ENCODE data around the gene CNTN1.

The CNTN1 gene

DNA sequence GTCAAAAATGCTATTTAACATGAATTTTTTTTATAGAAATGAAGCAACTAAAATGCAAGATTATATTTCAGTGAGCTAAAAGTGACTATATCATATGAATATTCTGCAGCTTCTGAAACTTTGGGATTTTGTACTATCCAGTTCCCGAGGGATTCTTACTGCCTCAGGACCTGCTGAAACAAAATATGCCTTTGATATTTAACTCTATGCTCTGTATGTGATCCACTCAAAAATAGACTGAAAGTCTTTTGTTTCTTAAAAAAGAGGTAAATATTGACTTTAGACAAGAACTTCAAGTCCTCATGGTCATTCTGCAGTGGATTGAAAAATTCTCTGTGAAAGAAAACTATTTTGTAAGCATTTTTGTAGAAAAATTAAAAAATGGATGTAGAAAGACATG lies 22.4 kb downstream of the CNTN1 start:
- TF ChIP-seq, protein P1, sequence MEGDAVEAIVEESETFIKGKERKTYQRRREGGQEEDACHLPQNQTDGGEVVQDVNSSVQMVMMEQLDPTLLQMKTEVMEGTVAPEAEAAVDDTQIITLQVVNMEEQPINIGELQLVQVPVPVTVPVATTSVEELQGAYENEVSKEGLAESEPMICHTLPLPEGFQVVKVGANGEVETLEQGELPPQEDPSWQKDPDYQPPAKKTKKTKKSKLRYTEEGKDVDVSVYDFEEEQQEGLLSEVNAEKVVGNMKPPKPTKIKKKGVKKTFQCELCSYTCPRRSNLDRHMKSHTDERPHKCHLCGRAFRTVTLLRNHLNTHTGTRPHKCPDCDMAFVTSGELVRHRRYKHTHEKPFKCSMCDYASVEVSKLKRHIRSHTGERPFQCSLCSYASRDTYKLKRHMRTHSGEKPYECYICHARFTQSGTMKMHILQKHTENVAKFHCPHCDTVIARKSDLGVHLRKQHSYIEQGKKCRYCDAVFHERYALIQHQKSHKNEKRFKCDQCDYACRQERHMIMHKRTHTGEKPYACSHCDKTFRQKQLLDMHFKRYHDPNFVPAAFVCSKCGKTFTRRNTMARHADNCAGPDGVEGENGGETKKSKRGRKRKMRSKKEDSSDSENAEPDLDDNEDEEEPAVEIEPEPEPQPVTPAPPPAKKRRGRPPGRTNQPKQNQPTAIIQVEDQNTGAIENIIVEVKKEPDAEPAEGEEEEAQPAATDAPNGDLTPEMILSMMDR (IDR thresholded peaks at IDR 0.05; ENCODE audit: low read depth, low read length, missing control alignments): no peak
- no peak overlapping the region for H3K4me3 ChIP-seq (ENCODE audit: low read depth, low read length)
- no peak for DNase-seq (ENCODE audit: low read depth)
- in situ Hi-C loops (cut with HindIII; ENCODE audit: low sequenced_read_pairs): no loop called here

DNA sequence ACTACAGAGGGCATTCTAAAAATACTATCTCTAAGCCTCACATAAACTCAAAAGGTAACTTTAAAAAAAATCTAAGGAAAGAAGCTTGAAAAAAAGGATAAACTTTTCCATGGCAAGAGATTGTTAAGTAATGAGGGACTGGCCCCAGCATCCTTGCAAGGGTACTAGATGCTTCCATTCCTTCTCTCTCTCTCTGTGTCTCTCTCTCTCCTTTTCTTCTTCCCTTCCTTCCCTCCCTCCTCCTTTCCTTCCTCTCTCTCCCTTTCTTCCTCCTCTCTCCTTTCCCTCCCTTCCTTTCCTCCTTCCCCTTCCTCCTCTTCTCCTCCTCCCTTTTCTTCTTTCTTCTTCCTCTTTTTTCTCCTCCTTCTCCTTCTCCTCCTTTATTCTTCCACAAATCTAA lies 23.8 kb downstream of the CNTN1 start:
- TF ChIP-seq, protein P1 (IDR thresholded peaks at IDR 0.05; ENCODE audit: low read depth, low read length, missing control alignments): no peak
- H3K4me3 ChIP-seq (ENCODE audit: low read depth, low read length): no peak overlapping the region
- DNase-seq (ENCODE audit: low read depth): no peak
- in situ Hi-C loops (cut with HindIII; ENCODE audit: low sequenced_read_pairs): no loop called here

DNA sequence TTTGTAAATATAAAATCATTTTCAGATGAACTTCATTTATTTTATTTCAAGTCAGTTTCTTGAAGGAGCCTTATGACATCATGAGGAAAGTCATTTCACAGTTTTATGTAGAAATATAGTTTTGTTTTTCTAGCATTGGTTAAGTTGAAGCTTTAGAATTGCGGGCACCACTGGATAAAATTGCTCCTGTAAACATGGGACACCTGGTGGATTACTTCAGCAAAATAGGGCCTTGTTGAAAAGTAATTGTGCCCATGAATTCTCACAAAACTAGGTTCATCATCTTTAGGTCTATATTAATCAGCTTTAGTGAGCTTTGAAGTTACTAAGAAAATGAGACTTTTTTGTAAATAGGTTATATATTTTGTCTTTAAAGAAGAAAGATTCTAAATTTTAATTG lies 25.3 kb downstream of the CNTN1 start:
- TF ChIP-seq, protein P1 (IDR thresholded peaks at IDR 0.05; ENCODE audit: low read depth, low read length, missing control alignments): no peak

DNA sequence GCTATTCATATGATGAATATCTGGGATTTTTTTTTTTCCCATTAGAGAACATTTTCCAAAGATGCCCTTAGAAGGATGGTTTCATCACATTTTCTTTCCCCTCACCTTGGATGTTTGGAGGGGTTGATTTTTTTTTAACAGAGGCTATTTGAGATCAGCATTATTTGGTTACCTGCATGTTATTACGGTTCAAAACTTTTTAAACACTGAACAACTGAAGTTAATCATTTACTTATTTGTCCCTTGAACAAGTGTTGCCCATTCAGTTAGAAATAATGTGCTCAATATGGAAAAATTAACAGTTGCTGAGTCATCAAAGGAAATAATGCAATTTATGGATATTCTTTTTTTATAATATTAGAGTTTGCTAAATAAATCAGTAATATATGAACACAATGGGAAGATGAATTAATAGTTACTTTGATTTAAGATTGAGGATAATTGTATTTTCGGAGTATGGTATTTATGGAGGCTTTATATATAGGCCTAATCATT lies 26.7 kb downstream of the CNTN1 start:
- no peak overlapping the region for H3K4me3 ChIP-seq (ENCODE audit: low read depth, low read length)

More for the DNA sequence above, 25.3 kb downstream of the CNTN1 start:
- H3K4me3 ChIP-seq (ENCODE audit: low read depth, low read length): no peak overlapping the region
- DNase-seq (ENCODE audit: low read depth): no peak
- in situ Hi-C loops (cut with HindIII; ENCODE audit: low sequenced_read_pairs): no loop called here

DNA sequence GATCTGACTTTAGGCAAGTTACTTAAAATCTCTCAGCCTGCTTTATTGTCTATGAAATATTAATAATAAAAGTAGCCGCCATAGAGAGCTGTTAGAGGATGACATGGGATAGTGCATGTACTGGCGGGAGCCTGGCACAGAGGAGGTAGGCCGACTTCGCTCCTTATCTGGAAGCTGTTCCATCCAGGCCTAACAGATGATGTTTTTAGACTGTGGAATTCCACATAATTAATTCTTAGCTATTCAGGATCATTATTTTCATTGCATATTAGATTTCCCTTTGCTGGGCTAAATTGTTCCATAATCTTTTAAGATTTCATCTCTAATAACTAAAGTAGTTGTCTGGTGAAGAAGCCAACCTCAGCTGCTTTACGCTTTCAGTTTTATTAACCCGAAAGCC lies 30.8 kb downstream of the CNTN1 start:
- H3K4me3 ChIP-seq (ENCODE audit: low read depth, low read length): no peak overlapping the region
- TF ChIP-seq, protein P1 (IDR thresholded peaks at IDR 0.05; ENCODE audit: low read depth, low read length, missing control alignments): no peak
- in situ Hi-C loops (cut with HindIII; ENCODE audit: low sequenced_read_pairs): no loop called here
- DNase-seq (ENCODE audit: low read depth): no peak

More for the DNA sequence above, 26.7 kb downstream of the CNTN1 start:
- DNase-seq (ENCODE audit: low read depth): no peak
- TF ChIP-seq, protein P1 (IDR thresholded peaks at IDR 0.05; ENCODE audit: low read depth, low read length, missing control alignments): no peak
- in situ Hi-C loops (cut with HindIII; ENCODE audit: low sequenced_read_pairs): no loop called here

DNA sequence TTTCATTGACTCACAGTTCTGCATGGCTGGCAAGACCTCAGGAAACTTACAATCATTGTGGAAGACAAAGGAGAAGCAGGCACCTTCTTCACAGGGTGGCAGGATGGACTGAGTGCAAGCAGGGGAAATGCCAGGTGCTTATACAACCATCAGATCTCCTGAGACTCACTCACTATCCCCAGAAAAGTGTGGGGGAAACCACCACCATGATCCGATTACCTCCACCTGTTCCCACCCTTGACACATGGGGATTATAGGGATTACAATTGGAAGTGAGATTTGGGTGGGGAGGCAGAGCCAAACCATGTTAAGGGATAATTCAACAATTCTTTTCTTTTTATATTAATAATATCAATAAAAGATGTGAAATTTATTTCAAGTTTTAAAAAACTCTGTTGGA lies 34.1 kb downstream of the CNTN1 start:
- TF ChIP-seq, protein P1 (IDR thresholded peaks at IDR 0.05; ENCODE audit: low read depth, low read length, missing control alignments): no peak
- H3K4me3 ChIP-seq (ENCODE audit: low read depth, low read length): no peak overlapping the region
- DNase-seq (ENCODE audit: low read depth): no peak
- in situ Hi-C loops (cut with HindIII; ENCODE audit: low sequenced_read_pairs): no loop called here

Data from astrocyte of the cerebellum (primary cell).